NCI-H187 treated with DMSO at 0.1 percent for 48 hours (cell line): ENCODE results near the gene GLTPD2.

Experiments used
- DNase-seq: peaks from one replicate; lab custom pipeline; 2025; lab: John Stamatoyannopoulos, UW

The GLTPD2 gene

DNA sequence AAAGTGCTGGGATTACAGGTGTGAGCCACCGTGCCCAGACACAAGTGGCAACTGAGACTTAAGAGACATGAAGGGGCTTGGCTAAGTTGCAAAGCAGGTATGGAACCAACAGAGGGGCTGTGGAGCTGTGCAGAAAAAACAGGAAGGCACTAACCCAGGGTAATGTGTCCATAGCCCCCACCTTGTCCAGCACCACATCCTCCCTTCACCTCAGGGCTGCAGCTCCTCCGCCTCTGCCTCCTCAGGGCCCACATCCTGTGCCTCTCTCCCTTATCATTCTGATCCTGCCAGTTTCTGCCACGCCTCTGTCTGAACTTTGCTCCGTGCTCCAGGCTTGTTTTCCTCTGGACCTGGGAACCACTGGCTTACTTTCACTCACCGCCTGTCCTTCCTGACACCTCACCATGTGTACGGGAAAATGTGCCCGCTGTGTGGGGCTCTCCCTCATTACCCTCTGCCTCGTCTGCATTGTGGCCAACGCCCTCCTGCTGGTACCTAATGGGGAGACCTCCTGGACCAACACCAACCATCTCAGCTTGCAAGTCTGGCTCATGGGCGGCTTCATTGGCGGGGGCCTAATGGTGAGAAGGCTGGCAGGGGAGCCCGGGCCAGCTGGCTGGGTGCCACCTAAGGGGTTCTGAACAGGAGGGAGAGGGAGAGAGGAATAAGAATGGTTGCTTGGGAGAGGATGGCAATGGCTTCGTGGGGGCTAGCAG is 17.1 kb upstream of the GLTPD2 start, which contains the start of gene TM4SF5:
Gene TM4SF5, plus strand, starts transcription at position 368 of the 716 bp plus-strand sequence. Its CDS starts 37 bp downstream, at position 405.
- no peak for DNase-seq

DNA sequence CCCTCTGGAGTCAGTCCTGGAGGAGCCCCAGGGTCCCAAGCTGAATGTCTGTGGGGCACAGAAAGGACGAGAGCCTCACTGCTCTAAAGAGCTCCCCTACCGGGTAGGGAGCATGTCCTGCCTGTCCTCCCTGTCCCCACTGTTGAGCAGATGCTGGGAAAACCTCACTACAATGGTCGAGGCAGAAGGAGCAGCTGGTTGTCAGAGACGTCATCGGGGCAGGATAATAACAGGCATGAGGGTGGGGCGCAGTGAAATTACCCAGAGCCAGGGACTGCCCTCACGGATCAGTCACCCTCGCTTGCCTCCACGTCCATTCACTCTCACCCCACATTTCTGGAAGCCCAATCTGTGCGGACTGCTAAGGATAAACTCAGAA is 16.5 kb upstream of the GLTPD2 start:
- DNase-seq, result no peak

DNA sequence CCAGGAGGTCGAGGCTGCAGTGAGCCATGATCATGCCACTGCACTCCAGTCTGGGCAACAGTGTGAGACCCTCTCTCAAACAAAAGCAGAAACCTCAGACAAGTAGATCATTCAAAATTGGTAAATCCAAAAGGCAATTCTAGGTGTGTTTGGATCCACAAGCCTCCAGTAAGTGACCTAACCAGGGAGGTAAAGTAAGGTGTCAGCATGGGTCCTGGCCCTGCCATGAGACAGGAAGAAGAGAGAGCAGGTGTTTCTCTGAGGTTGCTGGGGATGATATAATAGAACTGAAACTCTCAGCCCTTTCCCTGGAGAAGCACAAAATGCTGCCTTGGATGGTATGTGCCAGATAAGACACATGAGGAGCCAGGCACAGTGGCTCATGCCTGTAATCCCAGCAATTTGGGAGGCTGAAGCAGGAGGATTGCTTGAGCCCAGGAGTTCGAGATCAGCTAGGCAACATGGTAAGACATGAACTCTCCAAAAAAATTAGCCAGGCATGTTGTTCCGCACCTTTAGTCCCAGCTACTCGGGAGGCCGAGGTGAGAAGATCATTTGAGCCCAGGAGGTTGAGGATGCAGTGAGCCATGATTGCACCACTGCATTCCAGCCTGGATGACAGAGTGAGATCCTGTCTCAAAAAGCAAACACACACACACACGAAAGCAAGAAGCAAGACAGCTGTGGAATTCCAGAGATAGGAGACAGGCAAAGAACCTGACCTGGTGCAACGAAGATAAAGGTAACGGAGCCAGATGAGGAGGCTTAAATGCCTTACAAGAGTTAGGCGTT is 10.6 kb upstream of the GLTPD2 start:
- DNase-seq, result no peak

DNA sequence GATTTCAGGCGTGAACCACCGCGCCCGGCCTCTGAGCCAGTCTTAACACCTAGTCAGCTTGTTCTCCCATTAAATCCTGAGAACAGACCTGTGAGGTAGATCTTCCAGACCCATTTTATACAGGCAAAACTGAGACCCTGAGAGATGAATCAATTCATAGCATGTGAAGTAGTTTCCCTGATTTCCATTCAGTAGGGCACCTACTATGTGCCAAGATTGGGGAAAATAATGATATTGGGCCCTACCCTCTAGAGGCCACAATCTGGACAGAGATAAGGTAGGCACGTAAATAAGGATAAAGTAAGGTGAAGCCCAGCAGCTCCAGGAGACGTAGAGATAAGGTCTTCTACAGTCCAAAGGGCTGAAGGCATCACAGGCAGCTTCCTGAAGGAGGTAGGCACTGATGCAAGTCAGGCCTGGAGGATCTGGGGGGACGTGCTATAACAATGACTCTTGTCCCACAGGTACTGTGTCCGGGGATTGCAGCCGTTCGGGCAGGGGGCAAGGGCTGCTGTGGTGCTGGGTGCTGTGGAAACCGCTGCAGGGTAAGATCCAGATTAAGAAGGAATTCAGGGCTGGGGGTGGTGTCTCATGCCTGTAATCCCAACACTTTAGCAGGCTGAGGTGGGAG is 8.3 kb upstream of the GLTPD2 start:
- DNase-seq, result no peak

DNA sequence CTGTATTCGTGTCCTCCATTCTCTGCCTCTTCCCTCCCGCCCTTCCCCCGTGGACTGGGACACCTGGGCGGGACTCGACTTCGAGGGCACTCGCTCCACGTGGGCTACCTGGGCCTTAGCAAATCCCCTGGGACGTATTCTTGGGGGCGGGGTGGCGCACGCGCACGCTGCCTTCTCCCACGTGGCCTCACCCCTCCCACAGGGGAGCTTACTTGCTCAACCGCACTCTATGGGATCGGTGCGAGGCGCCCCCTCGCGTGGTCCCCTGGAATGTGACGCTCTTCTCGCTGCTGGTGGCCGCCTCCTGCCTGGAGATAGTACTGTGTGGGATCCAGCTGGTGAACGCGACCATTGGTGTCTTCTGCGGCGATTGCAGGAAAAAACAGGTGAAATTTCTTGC is 6.1 kb upstream of the GLTPD2 start:
- no peak for DNase-seq

DNA sequence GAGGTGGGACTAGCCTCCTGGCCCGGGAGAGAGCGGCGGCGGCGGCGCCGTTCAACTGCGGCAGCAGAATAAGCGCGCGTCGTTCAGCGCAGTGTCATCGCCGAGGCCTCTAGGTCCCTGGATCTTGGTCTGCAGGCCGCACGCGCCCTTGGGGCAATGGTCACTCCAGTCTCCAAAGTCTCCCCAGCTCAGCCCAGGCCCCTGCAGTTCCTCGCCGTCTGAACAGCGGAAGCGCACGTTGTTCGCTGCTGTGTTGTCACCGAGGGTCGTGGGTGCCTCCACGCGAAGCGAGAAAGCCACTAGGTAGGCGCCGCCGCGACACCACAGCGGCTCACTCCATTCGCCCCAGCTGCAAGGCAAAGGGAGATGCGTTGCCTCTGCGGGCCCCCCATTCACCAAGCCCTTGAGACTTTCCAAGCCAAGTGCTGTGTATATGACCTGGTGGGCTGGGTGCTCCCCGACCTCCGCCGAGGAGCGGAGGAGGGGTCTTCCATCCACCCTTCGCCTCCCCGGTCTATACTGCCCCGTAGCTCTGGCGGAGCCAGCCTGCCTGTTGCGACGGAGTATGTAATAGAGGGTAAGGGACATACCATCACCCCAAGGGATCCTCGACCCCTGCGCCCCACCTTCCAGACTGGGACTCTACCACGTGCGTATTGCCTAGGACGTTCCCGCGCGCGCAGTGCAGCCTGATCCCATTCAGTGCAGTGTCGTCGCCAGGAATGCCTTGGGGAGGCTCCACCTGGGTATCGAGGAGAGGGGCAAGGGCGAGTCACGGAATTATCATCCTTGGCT is 3.3 kb upstream of the GLTPD2 start:
- no peak for DNase-seq

DNA sequence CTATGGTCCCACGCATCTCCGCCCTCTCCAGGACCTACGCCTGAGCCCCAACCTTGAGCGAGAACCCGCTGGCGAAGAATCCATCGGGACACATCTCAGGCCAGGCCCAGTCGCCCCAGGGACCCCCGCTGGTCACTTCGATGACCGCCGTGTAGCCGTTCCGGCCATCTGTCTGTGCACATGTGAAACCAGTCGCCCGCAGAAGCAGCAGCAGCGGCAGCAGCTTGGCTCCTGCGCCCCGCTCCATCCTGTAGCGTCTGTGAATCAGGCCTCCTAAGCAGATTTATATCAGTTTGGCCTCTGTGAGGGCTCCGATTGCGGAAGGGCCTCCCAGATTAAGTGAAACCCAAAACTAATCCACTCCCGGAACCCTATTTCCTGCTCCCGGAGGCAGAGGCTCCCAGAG is 2.7 kb upstream of the GLTPD2 start, which contains the start of gene VMO1:
Gene VMO1, minus strand, starts transcription at position 259 of the 406 bp plus-strand sequence. Its CDS starts 12 bp downstream, at position 247.
- no peak for DNase-seq

DNA sequence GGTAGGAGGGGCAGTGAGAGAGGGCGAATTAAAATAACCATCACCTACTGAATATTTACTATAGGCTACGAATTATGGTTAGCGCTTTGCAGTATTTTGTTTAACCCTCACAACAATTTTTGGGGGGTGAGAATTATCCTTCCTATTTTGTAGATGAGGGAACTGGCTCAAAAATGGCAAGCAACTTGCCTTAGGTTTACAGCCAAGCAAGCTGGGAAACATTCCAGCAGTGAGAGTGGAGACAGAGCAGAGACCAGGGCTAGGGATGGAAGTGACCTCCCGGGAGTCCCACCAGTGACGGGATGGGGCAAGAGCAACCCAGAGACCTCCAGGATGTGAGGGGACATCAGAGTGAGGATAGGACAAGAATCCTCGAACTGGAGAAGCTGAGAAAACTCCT is 2.2 kb upstream of the GLTPD2 start:
- DNase-seq, result no peak

DNA sequence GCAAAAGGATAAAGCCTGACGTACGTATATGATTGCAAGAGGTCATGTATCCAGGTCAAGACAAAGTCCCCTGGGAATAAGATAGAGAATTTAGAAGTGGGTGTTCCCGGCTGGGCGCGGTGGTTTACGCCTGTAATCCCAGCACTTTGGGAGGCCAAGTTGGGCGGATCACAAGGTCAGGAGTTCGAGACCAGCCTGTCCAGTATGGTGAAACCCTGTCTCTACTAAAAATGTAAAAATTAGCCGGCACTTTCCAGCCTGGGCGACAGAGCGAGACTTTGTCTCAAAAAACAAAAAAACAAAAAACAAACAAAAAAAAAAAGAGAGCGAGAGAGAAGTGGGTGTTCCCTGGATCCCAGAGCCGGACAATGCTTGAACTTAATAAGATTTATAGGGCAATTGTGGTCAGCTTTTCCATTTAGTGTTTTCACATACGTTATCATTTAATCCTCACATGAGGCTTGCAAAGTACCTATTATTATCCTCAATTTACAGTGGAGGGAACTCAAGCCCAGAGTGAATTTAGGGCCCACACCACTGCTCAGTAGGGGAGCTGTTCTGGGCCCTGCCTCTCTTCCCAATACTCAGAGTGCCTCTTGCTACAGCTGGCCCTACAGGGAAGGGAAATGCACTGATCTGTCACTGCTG is 481 bp upstream of the GLTPD2 start:
- DNase-seq, result no peak

DNA sequence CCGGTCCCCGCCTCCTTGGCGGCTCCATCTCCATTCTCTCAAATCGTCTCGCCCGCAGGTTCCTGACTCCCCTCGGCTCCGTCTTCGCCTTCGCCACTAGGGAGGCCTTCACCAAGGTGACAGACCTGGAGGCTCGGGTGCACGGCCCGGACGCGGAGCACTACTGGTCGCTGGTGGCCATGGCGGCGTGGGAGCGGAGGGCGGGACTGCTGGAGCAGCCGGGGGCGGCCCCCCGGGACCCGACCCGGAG is 862 bp downstream of the GLTPD2 start:
- DNase-seq, result no peak

DNA sequence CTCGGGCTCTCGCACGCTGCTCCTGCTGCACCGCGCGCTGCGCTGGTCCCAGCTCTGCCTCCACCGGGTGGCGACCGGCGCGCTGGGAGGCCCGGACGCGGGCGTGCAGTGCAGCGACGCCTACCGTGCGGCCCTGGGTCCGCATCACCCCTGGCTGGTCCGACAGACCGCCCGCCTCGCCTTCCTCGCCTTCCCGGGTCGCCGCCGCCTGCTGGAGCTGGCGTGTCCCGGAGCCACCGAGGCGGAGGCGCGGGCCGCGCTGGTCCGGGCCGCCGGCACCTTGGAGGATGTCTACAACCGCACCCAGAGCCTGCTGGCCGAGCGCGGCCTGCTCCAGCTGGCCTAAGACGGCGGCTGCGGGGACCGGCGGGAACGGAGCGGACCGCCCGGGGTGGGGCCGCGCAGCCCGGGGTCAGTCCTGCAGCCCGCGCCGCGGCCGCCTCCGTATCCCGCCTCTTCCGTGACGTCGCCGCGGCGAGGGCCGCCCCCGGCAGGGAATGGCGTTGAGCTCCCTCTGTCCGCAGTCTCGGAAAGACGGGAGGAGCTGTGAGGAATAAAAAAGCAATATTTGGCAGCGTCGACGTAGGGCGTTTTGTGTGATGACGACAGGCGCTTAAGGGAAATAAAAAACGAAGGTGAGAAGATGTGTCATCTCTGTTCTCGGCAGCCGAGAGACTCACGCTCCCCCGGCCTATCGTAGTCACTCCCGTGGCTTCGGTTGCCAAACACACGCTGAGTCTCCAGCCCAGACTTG is 1.4 kb downstream of the GLTPD2 start:
- DNase-seq, result no peak

DNA sequence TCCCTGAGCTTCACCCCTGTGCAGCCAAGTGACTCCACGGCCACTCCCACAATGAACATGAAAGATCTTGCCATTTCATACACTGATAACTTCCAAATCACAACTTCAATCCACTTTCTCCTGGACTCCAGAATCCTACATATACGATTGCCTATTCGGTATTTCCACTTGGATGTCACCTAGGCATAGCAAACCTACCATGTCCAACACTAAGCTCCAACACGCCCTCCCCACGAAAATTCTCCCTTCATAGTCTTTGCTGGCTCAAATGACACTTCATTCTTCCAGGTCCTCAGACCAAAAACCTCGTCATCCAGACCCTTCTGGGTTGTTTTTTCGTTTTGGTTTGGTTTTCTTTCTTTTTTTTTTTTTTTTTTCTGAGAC is 1.9 kb downstream of the GLTPD2 start:
- DNase-seq, result no peak

DNA sequence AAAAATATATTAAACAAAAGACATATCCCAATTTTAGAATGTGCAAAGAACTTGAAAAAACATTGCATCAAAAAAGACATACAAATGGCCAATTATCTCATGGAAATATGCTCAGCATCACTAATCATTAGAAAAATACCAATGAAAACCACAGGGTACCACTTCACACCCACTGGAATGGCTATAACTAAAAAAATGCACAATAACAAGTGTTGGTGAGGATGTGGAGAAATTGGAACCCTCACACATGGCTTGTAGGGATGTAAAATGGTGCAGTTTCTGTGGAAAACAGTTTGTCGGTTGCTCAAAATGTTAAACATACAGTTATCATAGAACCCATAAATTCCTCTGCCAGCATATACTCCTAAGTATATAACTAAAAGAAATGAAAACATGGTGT is 6.4 kb downstream of the GLTPD2 start:
- no peak for DNase-seq

DNA sequence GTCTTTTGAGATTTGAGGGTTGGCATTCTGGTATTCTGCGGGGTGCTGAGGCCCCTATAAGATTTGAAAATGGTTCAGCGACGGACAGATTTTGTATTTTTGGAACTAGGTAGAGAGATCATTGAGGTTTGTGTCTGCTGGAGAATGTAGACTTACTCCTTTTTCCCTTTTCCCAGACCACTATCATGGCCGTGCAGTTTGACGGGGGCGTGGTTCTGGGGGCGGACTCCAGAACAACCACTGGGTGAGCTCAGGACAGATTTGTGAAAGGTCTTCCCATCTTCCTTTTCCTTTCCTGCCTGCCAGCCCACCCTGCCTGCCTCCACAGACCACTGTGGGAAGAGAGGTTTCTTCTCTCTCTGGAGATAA is 7.8 kb downstream of the GLTPD2 start:
- no peak for DNase-seq

DNA sequence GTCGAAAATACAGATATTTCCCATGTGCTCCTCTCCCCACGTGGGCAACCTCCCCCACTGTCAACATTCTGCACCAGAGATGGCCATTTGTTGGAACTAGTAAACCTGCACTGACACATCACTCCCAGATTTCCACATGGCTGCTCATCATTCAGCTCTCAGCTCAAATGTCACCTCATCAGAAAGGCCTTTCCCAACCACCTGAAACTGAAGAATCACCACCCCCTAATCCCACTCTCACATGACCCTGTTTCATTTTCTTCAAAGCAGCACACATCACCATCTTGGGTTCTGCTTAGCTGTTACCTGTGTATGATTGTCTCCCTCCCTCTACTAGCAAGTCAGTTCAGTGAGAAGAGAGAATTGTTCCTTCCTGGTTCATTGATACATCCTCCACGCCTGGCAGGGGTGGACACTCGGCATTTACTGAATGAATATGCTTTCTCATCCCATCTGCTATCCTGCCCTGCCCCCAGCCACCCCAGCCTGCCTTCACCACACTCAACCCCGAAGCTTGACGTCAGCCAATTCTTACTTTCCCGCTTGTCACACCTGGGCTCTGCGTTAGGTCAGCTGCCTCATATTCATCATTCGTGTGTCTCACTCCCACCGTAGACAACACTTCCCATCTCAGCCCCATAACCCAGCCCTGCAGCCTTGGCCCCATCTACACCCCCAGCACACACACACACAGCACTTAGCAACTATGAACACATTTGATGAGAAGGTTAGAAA is 11.9 kb downstream of the GLTPD2 start:
- DNase-seq, result no peak

DNA sequence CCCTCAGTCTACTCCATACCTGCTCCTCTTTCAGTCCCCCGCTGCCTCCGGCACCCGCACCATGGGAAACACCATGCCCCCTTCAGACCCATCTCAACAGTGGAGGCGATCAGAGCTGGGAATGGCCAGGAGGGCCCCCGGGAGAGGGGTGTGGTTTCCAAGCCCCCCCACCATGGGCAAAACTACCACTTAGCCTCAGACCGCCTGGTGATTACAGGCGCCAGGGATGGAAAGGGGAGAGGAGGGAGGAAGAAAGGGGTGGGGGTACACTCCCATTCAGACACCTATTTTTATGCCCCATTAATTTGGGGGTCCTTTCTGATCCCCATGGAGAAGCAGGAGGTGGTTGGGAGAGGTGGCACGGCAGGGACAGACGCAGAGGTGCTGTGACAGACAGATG is 13.5 kb downstream of the GLTPD2 start, which contains the start of gene C17orf114:
Gene C17orf114, minus strand, starts transcription at position 101 of the 400 bp plus-strand sequence.
- DNase-seq, result no peak

DNA sequence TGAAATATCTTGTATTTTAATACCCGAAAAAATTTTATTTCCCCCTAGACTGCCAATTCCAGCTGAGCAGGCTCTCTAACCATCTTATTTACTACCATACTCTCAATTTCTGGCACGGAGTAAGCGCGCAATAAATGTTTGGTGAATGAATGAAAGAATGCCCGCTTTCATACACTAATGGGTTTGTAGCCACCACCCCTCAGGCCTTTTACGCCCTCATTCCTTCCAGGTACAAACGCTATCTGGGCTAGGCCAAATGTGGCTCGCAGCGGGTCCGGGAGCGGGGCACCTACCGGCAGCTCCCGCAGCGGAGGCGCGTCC is 17.7 kb downstream of the GLTPD2 start:
- no peak for DNase-seq

DNA sequence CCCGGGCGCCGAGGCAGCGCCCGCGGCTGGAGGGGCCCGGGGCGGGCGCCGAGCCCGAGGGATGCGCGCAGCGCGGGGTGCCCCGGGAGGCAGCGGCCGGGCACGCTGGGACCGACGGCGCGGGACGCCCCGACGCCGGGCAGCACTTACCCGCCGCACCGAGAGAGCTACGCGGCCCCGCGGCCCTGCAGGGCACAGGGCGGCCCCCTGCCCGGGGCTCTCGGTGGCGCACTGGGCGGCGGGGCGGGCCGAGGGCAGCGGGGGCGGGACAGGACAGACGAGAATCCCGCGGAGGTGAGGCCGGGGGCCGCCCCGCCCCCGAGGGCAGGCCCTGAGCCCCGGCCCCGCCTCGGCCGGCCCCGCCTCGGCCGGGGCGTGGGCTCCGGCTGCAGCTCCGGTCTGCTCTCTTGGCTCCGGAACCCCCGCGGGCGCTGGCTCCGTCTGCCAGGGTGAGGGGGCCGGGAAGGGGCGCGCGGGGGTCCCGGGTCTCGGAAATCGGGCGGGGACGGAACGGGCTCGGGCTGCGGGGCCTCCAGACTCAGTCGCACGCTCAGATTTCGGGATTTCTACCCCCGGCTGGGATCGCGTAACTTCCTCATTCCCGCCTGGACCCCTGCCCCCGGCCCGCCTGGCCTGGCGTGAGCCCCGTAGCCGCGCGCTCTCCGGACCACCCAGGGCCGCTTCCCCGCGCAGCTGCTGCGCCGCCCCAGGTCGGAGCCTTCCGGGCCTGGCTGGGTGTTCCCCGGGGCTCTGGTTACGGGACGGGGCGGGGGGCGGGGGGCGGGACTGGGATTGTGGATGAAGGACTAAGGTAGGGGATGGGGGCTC is 18.2 kb downstream of the GLTPD2 start, which contains the start of gene PLD2:
Gene PLD2, plus strand, starts transcription at position 376 of the 828 bp plus-strand sequence. CDS start 621 bp downstream, outside the sequence.
- no peak for DNase-seq

DNA sequence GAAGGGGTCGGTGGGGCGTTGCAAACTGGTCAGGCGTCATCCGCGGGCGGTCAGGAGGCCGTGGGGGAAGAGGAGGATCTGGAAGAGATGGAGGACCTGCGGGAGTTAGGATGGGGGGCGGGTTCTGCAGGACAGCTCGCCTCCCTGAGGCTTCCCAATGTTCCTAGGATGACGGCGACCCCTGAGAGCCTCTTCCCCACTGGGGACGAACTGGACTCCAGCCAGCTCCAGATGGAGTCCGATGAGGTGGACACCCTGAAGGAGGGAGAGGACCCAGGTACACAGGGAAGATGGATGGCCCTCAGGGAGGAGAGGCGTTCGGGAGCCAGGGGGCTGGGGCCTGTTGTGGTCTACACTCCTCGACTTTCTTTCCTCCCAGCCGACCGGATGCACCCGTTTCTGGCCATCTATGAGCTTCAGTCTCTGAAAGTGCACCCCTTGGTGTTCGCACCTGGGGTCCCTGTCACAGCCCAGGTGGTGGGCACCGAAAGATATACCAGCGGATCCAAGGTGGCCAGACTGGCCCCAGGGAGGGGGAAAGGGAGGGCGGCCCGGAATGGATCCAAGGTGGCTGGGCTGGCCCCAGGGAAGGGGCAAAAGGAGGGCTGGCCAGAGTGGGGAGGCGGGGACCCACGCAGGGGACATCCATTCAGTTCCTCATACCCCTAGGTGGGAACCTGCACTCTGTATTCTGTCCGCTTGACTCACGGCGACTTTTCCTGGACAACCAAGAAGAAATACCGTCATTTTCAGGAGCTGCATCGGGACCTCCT is 19.0 kb downstream of the GLTPD2 start:
- DNase-seq, result no peak
